Limb (tissue), 2 donors: ENCODE results near the gene DESI1.
"Not testable (repeated sequence)": the region's sequence is repeated elsewhere in the genome, so short reads cannot be mapped to it uniquely, and the experiment has no call there.

Experiments
- DNase-seq, 2 donors: peaks; one replicate each; pipeline ENCODE4 v3.0.0-alpha.2; 2016; ENCODE audit errors: extremely low spot score in 2 of 2

DESI1 gene

DNA sequence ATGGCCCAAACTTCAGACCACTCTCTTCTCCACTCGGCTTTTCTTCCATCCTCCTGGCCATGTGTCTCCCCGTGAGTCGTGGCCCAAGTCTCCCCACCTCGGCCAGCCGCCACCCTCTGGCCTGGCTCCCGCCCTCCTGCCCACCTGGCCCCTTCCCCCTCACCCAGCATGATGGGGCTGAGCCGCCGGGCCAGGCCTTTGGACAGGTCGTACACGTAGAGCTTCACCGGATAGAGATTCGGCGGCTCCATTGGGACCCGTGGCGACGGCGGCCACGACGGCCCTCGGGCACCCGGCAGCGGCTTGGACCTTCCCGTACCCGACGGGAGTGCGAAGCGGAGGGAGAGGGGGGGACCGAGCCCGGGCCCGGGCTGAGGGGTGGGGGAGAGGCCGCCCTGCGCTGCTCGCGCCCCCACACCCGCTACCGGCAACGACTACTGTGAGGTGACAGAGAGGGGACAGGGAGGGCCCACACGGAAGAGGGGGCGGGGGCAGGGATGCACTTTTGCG lies at the start of gene DESI1:
TSS of gene DESI1 (minus strand) at position 455 of the 510 bp plus-strand sequence. CDS start at position 251, 204 bp downstream.
- peak in 1 of 2 donors; percentile 13 for DNase-seq

DNA sequence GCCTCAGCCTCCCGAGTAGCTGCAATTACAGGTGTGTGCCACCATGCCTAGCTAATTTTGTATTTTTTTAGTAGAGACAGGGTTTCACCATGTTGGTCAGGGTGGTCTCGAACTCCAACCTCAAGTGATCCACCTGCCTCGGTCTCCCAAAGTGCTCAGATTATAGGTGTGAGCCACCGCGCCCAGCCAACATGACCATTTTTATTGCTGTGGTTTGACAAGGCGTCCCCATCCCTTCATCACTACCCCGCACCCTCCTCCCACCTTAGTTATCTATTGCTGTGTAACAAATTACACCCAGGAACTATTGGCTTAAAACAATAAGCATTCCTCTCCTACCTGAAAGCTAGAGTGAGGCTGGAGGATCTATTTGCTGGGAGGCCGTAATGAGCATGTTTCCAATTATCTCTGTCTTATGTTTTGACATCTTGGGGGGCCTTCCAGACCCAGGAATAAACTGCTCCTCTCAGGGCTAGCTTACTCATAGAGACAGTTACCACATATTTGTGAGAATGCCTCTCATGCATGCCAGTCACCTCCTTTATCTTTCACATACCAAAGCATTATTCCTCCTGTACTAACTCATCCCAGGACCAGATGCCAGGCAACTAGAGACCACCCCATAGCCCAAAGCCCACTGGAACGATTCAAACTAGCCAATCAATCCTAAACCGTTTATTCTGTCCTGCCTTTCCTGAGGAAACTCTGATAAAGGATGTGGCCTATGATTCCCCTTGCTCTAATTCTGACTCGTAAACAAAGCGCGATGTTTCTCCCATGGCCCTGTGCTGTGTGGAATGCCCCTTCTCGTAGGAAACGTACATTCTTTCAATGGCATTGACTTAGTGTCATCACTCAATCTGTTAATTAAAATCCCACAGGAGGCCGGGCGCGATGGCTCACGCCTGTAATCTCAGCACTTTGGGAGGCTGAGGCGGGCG lies 48.4 kb upstream of the DESI1 start:
- DNase-seq: no peak

- no peak for DNase-seq
Observed at GRCh38 chr22:41664951-41665350, 44.1 kb upstream of the DESI1 start.

GRCh38 chr22:41664490-41664889 lies 43.6 kb upstream of the DESI1 start:
- DNase-seq: no peak

DNA sequence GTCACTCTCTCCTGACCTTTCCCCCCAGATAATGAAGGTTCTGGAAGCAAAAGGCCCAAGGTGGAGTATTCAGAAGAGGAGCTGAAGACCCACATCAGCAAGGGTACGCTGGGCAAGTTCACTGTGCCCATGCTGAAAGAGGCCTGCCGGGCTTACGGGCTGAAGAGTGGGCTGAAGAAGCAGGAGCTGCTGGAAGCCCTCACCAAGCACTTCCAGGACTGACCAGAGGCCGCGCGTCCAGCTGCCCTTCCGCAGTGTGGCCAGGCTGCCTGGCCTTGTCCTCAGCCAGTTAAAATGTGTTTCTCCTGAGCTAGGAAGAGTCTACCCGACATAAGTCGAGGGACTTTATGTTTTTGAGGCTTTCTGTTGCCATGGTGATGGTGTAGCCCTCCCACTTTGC lies 42.8 kb upstream of the DESI1 start:
- not testable (repeated sequence) for DNase-seq

GRCh38 chr22:41661713-41662112 lies 40.9 kb upstream of the DESI1 start:
- DNase-seq: no peak

- no peak for DNase-seq
Observed at GRCh38 chr22:41661088-41661487, 40.2 kb upstream of the DESI1 start.

DNA sequence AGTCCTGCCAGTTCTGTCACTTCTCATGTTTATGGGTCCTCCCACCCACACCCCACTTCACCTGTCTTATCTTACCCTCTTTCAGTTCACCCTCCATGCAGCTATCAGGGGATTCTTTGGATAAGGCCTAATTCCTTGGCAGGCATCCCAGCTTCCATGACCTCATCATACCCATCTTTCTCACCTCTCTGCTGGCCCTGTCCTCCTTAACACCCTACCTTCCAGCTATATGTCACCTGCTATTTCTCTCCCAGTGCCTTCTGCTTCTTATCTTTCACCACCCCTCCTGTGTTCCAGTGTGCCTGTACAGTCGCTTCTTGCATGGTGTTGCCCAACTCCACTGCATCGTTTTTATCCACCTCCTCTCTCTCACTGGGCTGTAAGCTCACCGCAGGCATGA lies 39.6 kb upstream of the DESI1 start:
- DNase-seq: no peak

DNA sequence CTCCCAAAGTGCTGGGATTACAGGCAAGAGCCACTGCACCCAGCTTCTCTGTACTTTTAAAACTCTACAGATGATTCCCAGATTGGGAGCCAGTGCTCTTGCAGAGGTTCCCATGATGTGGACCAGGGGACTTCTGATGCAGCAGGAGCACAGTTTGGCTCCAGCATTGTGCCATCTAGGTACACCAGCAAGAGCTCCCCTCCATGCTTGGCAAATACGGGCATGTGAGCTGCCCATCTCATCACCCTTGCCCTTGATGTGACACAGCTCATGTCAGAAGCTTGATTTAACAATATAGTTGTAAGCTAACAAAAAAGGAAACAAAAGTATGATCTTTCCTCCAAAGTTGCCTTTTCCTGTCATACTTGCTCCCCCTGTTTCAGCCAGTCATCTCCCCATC lies 39.1 kb upstream of the DESI1 start:
- no peak for DNase-seq

DNA sequence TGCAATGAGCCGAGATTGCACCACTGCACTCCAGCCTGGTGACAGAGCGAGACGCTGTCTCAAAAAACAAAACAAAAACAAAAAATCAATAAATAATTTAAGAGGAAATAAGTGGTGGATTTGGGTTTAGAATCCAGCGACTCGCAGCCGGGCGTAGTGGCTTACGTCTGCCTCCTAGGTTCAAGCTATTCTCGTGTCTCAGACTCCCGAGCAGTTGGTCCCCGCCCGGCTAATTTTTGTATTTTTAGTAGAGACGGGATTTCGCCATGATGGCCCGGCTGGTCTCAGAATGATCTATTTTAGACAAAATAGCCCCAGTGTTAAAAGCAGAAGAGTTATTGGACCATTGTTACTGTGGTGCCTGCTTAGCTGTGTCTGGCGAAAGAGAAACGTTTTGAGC lies 38.0 kb upstream of the DESI1 start:
- no peak for DNase-seq

DNA sequence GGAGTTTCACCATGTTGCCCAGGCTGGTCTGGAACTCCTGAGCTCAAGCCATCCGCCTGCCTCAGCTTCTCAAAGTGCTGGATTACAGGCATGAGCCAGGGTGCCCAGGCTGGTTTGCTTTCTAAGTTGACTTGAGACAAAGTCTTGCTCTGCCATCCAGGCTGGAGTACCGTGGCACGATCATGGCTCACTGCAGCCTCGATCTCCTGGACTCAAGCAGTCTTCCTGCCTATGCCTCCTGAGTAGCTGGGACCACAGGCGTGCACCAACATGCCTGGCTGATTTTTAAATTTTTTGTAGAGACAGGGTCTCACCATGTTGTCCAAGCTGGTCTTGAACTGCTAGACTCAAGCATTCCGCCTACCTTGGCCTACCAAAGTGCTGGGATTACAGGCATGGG lies 36.9 kb upstream of the DESI1 start:
- no peak for DNase-seq

- no peak for DNase-seq
Observed at GRCh38 chr22:41656556-41656955, 35.7 kb upstream of the DESI1 start.

DNA sequence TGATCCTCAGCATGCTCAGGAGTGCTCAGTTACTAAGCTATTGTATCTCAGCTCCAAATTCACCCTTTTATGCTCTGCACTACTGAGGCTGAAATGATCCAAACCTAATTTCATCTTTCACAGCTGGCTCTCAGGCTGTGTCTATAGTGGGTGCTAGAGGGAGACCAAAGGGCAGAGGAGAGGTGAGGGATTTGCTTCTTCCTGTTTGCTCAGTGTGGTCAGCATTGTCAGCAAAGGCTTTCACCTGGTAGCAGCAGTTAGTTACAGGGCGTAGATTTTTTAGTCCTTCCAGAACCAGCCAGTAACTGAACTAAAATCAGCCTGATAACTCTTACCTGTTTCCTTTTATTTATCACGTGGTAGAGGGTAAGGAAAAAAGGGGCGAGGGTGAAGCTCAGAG lies 33.5 kb upstream of the DESI1 start:
- no peak for DNase-seq

- DNase-seq: no peak
Observed at GRCh38 chr22:41650821-41651220, 30.0 kb upstream of the DESI1 start.

DNA sequence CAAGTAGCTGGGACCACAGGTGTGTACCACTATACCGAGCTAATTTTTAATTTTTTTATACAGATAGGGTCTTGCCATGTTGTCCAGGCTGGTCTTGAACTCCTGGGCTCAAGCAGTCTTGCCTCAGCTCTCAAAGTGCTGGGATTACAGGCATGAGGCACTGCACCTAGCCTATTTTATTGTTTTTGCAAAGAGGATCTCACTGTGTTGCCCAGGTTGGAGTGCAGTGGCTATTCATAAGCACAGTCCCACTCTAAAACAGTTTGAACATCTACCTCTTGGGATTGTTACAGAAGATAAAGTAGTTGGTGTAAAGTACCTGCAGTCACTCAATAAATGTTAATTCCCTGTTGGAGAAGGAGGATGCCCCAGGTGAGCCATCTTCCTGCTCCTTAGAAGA lies 29.4 kb upstream of the DESI1 start:
- no peak for DNase-seq

DNA sequence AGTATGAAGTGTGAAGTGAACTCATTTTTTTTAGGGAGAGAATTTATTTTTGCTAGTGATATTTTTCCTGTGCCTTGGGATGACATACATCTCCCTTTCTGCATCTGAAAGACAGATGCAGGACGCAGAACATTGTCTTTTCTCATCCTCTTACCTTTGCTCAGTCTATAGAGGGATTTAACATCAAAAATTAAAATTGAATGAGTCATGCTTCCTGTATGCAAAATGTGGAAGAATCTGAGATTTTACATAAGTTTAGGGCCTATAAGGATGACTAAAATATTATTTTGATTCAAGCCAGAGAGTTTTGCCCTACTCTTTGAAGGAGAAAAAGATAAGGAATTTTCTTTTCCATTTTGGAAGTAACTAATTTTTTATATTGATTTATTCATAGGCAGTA lies 27.6 kb upstream of the DESI1 start:
- DNase-seq: no peak

GRCh38 chr22:41647771-41648170 lies 26.9 kb upstream of the DESI1 start:
- no peak for DNase-seq

- no peak for DNase-seq
Observed at GRCh38 chr22:41642331-41643110, 21.7 kb upstream of the DESI1 start.

GRCh38 chr22:41641854-41642253 lies 21.0 kb upstream of the DESI1 start:
- no peak for DNase-seq

GRCh38 chr22:41638748-41639147 lies 17.9 kb upstream of the DESI1 start:
- no peak for DNase-seq

- no peak for DNase-seq
Observed at GRCh38 chr22:41638124-41638523, 17.3 kb upstream of the DESI1 start.

GRCh38 chr22:41637623-41638022 lies 16.8 kb upstream of the DESI1 start:
- not testable (repeated sequence) for DNase-seq
